ENCODE results near the gene SCART1. TPM values are rescaled to one million over a fixed set of nuclear protein-coding genes. Genes with fewer than 3 reads are reported as not detected.

Gene SCART1
- total RNA-seq, 1 donor from 2014 or later, result 1.4 TPM

Other genes starting within 250 kb of the SCART1 start
- not detected in 2 replicates for gene UTF1, start 223.7 kb upstream of the SCART1 start, total RNA-seq
- not detected in 2 replicates for gene VENTX, start 216.1 kb upstream of the SCART1 start, total RNA-seq
- 1.6 and 15.8 TPM in 2 replicates for gene ADAM8, start 177.1 kb upstream of the SCART1 start, total RNA-seq
- gene TUBGCP2, start 145.1 kb upstream of the SCART1 start, total RNA-seq, result 76.0 and 77.1 TPM in 2 replicates
- gene ZNF511, start 145.0 kb upstream of the SCART1 start, total RNA-seq, result 14.6 and 38.6 TPM in 2 replicates
- gene CALY, start 117.0 kb upstream of the SCART1 start, total RNA-seq, result not detected in 2 replicates
- gene PRAP1, start 106.6 kb upstream of the SCART1 start, total RNA-seq, result not detected in 2 replicates
- 6.3 and 56.8 TPM in 2 replicates for gene FUOM, start 95.9 kb upstream of the SCART1 start, total RNA-seq
- gene ECHS1, start 80.6 kb upstream of the SCART1 start, total RNA-seq, result 110 and 133 TPM in 2 replicates
- 7.8 and 17.7 TPM in 2 replicates for gene PAOX, start 74.7 kb upstream of the SCART1 start, total RNA-seq
- 35.8 and 46.6 TPM in 2 replicates for gene MTG1, start 59.8 kb upstream of the SCART1 start, total RNA-seq
- gene SPRN, start 29.3 kb upstream of the SCART1 start, total RNA-seq, result 0.17 and 0.35 TPM in 2 replicates
- gene CYP2E1, start 73.4 kb downstream of the SCART1 start, total RNA-seq, result 0.40 and 7.6 TPM in 2 replicates
- 0.25 TPM in 1 of 2 replicates, not detected in the other for gene SYCE1, start 111.6 kb downstream of the SCART1 start, total RNA-seq
- not detected in 2 replicates for gene FRG2B, start 172.8 kb downstream of the SCART1 start, total RNA-seq